HG02943 (cell line): ENCODE measurements around the gene TMEM198.
A peak's percentile ranks its signal among the peaks of the same experiment; 100 is the strongest.

Experiments
- ATAC-seq: cut with Tn5 transposase; IDR thresholded peaks from one replicate; pipeline ENCODE4 v1.9.1; 2021; ENCODE audit warnings: mild to moderate bottlenecking, low read depth, moderate library complexity; ENCODE audit not compliant: unreplicated experiment

Gene TMEM198

DNA sequence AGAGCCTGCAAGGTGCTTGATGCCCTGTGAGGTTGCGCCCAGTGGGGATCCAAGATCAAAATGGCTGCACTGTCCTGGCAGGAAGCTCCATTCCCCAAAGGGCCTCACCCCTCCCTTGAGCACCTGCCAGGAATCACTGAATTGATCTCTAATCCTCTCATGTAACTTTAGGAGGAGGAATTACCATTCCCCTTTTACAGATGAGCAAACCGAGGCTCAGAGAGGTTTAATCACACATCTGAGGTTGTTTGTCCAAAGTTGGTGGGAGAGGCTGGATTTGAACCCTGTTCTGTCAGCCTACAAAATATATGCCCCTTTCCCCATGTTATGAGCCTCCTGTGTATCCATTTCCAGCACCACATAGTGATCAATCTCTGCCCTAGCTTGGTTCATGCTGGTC, 19.0 kb upstream of the TMEM198 start:
- ATAC-seq: no peak

DNA sequence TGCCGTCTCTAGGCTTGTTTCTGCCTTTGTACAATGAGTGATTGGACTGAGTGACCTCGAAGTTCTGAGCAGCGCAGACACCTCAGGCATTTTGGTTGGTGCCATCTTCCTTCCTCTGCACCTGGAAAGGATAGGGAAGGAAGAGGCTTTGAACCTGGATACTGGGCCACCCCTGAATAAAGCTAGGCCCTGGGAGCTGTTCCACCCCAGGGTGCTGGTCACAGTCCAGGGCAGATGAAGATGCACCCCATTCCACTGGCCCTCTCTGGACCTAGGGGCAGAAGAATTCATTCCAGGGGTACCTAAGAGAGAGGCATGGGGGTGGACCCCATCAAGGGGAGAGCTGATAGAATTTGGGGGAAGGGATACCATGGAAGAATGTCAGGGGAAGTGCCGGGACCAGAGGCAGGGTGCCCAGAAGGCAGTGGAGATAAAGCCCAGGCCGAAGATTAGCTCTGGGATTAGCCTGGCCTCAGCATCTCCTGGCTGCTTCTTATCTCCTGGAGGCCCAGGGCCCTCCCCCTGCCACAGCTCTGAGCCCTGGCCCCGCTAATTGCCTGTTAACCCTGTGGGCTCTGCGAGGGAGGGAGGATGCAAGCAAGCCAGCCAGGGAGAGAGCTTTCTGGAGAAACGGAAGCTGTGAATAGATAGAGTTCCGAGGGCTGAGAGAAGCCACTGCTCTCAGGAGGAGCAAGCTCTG, 18.1 kb upstream of the TMEM198 start:
- no peak for ATAC-seq

GRCh38 chr2:219526320-219527075, 17.3 kb upstream of the TMEM198 start:
- no peak for ATAC-seq

DNA sequence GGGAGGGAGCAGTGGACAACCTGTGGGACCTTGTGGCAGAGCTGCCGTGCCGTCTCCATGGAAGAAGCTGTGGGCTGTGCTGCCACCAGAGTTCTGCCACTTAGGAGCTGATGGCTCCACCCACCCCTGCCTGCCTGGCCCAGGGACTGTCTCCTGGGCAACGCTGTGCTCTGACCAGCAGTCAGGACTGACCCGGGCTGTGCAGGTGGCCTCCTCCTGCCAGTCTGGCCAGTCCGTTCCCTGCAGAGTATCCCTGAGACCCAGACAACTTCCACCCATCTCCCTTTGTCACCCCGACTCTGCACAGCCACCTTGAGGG, 16.8 kb upstream of the TMEM198 start:
- no peak for ATAC-seq

DNA sequence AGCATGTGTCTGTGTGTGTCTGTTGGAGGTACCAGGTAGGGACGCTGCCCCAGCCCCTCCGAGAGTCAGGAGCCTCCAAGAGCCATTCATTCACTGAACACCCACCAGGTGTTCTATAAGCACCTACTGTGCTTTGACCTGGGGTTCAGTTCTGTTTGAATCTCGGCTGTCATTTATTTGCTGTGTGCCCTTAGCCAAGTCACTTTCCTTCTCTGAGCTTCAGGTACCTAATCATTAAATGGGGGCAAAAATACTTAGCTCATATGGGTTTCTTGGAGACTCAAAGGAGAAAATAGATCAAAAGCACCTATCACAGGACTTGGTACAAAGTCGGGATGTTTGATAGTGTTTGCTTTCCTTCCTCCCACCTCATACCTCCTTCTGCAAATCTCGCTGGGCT, 16.4 kb upstream of the TMEM198 start:
- ATAC-seq: no peak

- peak; percentile 69 for ATAC-seq
Observed at GRCh38 chr2:219530048-219530963, 13.5 kb upstream of the TMEM198 start.

DNA sequence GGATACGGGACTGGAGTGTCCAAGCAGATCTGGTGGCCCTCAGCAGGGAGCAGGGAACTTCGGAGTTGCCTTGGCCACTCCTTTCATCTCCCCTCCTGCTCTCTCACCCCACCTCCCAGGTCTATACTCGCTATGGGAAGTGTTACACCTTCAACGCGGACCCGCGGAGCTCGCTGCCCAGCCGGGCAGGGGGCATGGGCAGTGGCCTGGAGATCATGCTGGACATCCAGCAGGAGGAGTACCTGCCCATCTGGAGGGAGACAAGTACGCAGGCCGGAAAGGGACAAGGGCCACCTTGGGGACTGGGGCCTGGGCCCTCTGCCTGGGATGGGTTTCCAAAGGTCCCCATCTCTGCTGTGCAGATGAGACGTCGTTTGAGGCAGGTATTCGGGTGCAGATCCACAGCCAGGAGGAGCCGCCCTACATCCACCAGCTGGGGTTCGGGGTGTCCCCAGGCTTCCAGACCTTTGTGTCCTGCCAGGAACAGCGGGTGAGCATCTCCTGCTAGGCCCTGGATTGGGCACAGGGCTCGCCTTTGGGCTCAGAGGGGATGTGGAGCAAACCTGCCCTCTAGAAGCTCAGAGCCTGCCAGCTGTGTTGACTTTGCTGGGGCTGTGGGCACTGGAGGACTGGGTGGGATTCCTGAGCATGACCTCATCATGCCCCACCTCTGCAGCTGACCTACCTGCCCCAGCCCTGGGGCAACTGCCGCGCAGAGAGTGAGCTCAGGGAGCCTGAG, 12.0 kb upstream of the TMEM198 start:
- ATAC-seq: no peak

GRCh38 chr2:219532378-219532649, 11.5 kb upstream of the TMEM198 start:
- no peak for ATAC-seq

- no peak for ATAC-seq
Observed at GRCh38 chr2:219533930-219534661, 9.7 kb upstream of the TMEM198 start.

- ATAC-seq: no peak
Observed at GRCh38 chr2:219536425-219536824, 7.4 kb upstream of the TMEM198 start.

DNA sequence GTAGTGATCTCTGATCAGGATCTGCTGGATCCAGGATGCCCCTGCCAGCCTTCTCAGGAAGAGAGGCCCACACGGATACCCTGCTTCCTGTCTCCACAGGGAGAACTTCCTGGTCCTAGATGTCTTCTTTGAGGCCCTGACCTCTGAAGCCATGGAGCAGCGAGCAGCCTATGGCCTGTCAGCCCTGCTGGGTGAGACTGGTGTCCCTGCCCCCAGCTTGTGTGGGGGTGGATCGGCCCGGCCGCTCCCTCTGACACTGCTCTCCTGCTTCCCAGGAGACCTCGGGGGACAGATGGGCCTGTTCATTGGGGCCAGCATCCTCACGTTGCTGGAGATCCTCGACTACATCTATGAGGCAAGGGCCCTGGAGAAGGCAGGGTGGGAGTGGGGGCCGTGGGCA, 6.9 kb upstream of the TMEM198 start:
- ATAC-seq: no peak

- no peak for ATAC-seq
Observed at GRCh38 chr2:219537657-219538488, 6.0 kb upstream of the TMEM198 start.

- no peak for ATAC-seq
Observed at GRCh38 chr2:219538504-219538951, 5.3 kb upstream of the TMEM198 start.

GRCh38 chr2:219538956-219539788, 4.7 kb upstream of the TMEM198 start:
- no peak for ATAC-seq

- no peak for ATAC-seq
Observed at GRCh38 chr2:219539926-219540678, 3.7 kb upstream of the TMEM198 start.

- ATAC-seq: no peak
Observed at GRCh38 chr2:219540784-219541504, 2.9 kb upstream of the TMEM198 start.

DNA sequence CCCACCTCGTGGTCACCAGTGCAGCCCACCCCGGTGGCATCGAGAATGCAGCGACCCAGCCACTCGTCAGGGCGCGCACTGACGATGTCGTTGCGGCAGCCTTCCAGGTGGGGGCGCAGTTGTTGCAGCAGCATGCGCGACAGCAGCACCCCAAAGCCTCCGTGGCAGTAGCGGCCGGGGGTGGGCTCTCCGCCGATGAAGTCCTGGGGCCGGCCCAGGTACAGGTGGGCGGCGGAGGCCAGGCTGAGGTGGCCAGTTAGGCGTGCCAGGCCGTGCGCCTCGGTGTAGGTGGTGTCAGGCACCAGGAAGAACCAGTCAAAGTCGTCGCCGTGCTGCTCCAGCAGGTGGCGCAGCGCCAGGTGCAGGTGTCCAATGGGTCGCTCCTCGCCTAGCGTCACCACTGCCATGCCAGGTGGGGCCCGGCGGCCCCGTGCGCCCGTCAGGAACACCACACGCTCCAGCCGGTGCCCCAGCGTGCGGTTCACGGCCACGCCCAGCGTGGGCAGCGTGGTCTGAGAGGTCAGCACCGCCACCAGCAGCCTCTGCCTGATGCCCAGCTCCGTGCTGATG, 2.1 kb upstream of the TMEM198 start:
- peak; percentile 41 for ATAC-seq
